Astrocyte (in vitro differentiated cells and primary cell): ENCODE results near the gene SYT2. TPM values are rescaled to one million over a fixed set of nuclear protein-coding genes. Genes with fewer than 3 reads are reported as not detected.
"Not testable (repeated sequence)": the region's sequence is repeated elsewhere in the genome, so short reads cannot be mapped to it uniquely, and the experiment has no call there.

Source experiments
- DNase-seq: peaks from one replicate; pipeline ENCODE4 v3.0.0-alpha.2; 2010; ENCODE audit warnings: low read depth
- FAIRE-seq: peaks from 2 replicates; lab custom pipeline; 2011; peaks lifted over from hg19 to GRCh38; lab: Jason Lieb, UNC
- H2AFZ ChIP-seq: 2 replicates; pipeline ENCODE4 v1.6.0; 2012; ENCODE audit warnings: low read depth, low read length, inconsistent platforms
- H3K27ac ChIP-seq: 2 replicates; pipeline ENCODE4 v1.5.1; 2011; ENCODE audit warnings: low read depth, low read length, inconsistent platforms
- H3K27me3 ChIP-seq: 2 replicates; pipeline ENCODE4 v1.6.0; 2011; ENCODE audit warnings: low read length, inconsistent platforms; ENCODE audit not compliant: insufficient read depth
- H3K36me3 ChIP-seq: 2 replicates; pipeline ENCODE4 v1.5.1; 2011; ENCODE audit warnings: low read length, inconsistent platforms; ENCODE audit not compliant: insufficient read depth
- H3K4me1 ChIP-seq: 2 replicates; pipeline ENCODE4 v1.5.1; 2011; ENCODE audit warnings: low read length, inconsistent platforms; ENCODE audit not compliant: insufficient read depth
- H3K4me2 ChIP-seq: 2 replicates; pipeline ENCODE4 v1.6.0; 2012; ENCODE audit warnings: low read length, inconsistent platforms
- H3K4me3 ChIP-seq: 2 replicates; pipeline ENCODE4 v1.5.1; 2011; ENCODE audit warnings: low read depth, mild to moderate bottlenecking, low read length, inconsistent platforms; ENCODE audit not compliant: insufficient read depth
- H3K79me2 ChIP-seq: 2 replicates; pipeline ENCODE4 v1.6.0; 2012; ENCODE audit warnings: mild to moderate bottlenecking, low read length, inconsistent platforms; ENCODE audit not compliant: insufficient read depth
- H3K9ac ChIP-seq: 2 replicates; pipeline ENCODE4 v1.6.0; 2012; ENCODE audit warnings: mild to moderate bottlenecking, low read length, inconsistent platforms
- H3K9me3 ChIP-seq: 2 replicates; pipeline ENCODE4 v1.5.1; 2012; ENCODE audit warnings: low read depth, mild to moderate bottlenecking, low read length, inconsistent platforms; ENCODE audit not compliant: insufficient read depth
- H4K20me1 ChIP-seq: 2 replicates; pipeline ENCODE4 v1.6.0; 2012; ENCODE audit warnings: low read length, inconsistent platforms; ENCODE audit not compliant: insufficient read depth
- H3K27ac Mint-ChIP-seq: one replicate; pipeline ENCODE4 v1.8.0; 2021; ENCODE audit warnings: mild to moderate bottlenecking, mixed read lengths; ENCODE audit not compliant: unreplicated experiment
- H3K27me3 Mint-ChIP-seq: one replicate; pipeline ENCODE4 v1.8.0; 2021; ENCODE audit warnings: low read depth, mixed read lengths; ENCODE audit not compliant: unreplicated experiment
- H3K36me3 Mint-ChIP-seq: one replicate; pipeline ENCODE4 v1.8.0; 2021; ENCODE audit warnings: low read depth, mixed read lengths; ENCODE audit not compliant: unreplicated experiment
- H3K4me1 Mint-ChIP-seq: one replicate; pipeline ENCODE4 v1.8.0; 2021; ENCODE audit warnings: low read depth, mixed read lengths; ENCODE audit not compliant: unreplicated experiment
- H3K4me3 Mint-ChIP-seq: one replicate; pipeline ENCODE4 v1.8.0; 2021; ENCODE audit warnings: mild to moderate bottlenecking, moderate library complexity, mixed read lengths; ENCODE audit not compliant: unreplicated experiment
- H3K9me3 Mint-ChIP-seq: one replicate; pipeline ENCODE4 v1.8.0; 2021; ENCODE audit warnings: mild to moderate bottlenecking, mixed read lengths; ENCODE audit not compliant: unreplicated experiment
- CTCF ChIP-seq: IDR thresholded peaks from 2 replicates; pipeline ENCODE4 v1.5.1; 2011; ENCODE audit warnings: low read depth, mild to moderate bottlenecking, inconsistent platforms, low read length, moderate library complexity; ENCODE audit not compliant: insufficient read depth
- EZH2 ChIP-seq: IDR thresholded peaks from 2 replicates; pipeline ENCODE4 v1.6.1; 2012; ENCODE audit warnings: mild to moderate bottlenecking, low read length, inconsistent platforms; ENCODE audit not compliant: insufficient read depth
- total RNA-seq: library from RNA; stranded (reverse); gene quantifications from 2 replicates; pipeline ENCODE4 v1.2.1, GENCODE V29; 2021

SYT2 gene
- total RNA-seq, 1 donor from 2014 or later: 0.27 TPM

GRCh38 chr1:202725526-202725925 is 15.3 kb upstream of the SYT2 start:
- TF ChIP-seq CTCF (no peak), EZH2 (no peak)
- DNase-seq (no peak), FAIRE-seq (no peak)
- peaks cover 53% of the 10 kb centered on the region for H3K36me3 ChIP-seq
- H3K27ac Mint-ChIP-seq: no peak overlapping the region
- peaks cover 56% of the 10 kb centered on the region for H4K20me1 ChIP-seq
- no peaks in the 10 kb centered on the region for H3K9me3 ChIP-seq
- no peaks in the 10 kb centered on the region for H3K4me1 Mint-ChIP-seq
- no peaks in the 10 kb centered on the region for H3K27me3 Mint-ChIP-seq
- no peaks in the 10 kb centered on the region for H3K79me2 ChIP-seq
- no peak overlapping the region for H3K4me3 Mint-ChIP-seq
- no peak overlapping the region for H3K4me2 ChIP-seq
- no peak overlapping the region for H3K27ac ChIP-seq
- no peaks in the 10 kb centered on the region for H3K27me3 ChIP-seq
- no peak overlapping the region for H3K4me3 ChIP-seq
- H3K36me3 Mint-ChIP-seq: peaks cover 18% of the 10 kb centered on the region
- H3K9me3 Mint-ChIP-seq: no peaks in the 10 kb centered on the region
- H2AFZ ChIP-seq: no peak overlapping the region
- H3K9ac ChIP-seq: no peak overlapping the region
- H3K4me1 ChIP-seq: no peaks in the 10 kb centered on the region

- Histone ChIP-seq H3K9me3 (no peaks in the 10 kb centered on the region), H3K79me2 (no peaks in the 10 kb centered on the region), H3K27ac (no peak overlapping the region), H4K20me1 (peaks cover 42% of the 10 kb centered on the region), H3K4me2 (no peak overlapping the region), H3K4me3 (no peak overlapping the region), H2AFZ (no peak overlapping the region), H3K36me3 (peaks cover 35% of the 10 kb centered on the region), H3K9ac (no peak overlapping the region), H3K4me1 (no peaks in the 10 kb centered on the region), H3K27me3 (no peaks in the 10 kb centered on the region)
- H3K36me3 Mint-ChIP-seq: peaks cover 9% of the 10 kb centered on the region
- no peak overlapping the region for H3K4me3 Mint-ChIP-seq
- FAIRE-seq: no peak
- H3K4me1 Mint-ChIP-seq: peaks cover 2% of the 10 kb centered on the region
- H3K27ac Mint-ChIP-seq: no peak overlapping the region
- no peak for DNase-seq
- no peaks in the 10 kb centered on the region for H3K9me3 Mint-ChIP-seq
- no peaks in the 10 kb centered on the region for H3K27me3 Mint-ChIP-seq
- TF ChIP-seq EZH2 (no peak), CTCF (no peak)
Measured at GRCh38 chr1:202723708-202724107, 13.5 kb upstream of the SYT2 start.

GRCh38 chr1:202723046-202723445 is 12.8 kb upstream of the SYT2 start:
- H3K27me3 Mint-ChIP-seq, H3K79me2 ChIP-seq, H3K4me3 ChIP-seq, H3K36me3 Mint-ChIP-seq, H3K9me3 ChIP-seq, H2AFZ ChIP-seq, H3K27me3 ChIP-seq, H3K9ac ChIP-seq, DNase-seq, H3K4me1 Mint-ChIP-seq, FAIRE-seq, H3K4me3 Mint-ChIP-seq, H3K4me1 ChIP-seq, H3K27ac ChIP-seq, H3K27ac Mint-ChIP-seq, H3K4me2 ChIP-seq, H3K9me3 Mint-ChIP-seq: not testable (repeated sequence)
- Histone ChIP-seq H3K36me3 (peaks cover 29% of the 10 kb centered on the region), H4K20me1 (peaks cover 35% of the 10 kb centered on the region)
